H7 (cell line): ENCODE results near the gene UGT1A7. TPM values are rescaled to one million over a fixed set of nuclear protein-coding genes. Genes with fewer than 3 reads are reported as not detected.
"Not testable (repeated sequence)": the region's sequence is repeated elsewhere in the genome, so short reads cannot be mapped to it uniquely, and the experiment has no call there.

ENCODE experiments used
- DNase-seq: peaks from one replicate; pipeline ENCODE4 v3.0.0; 2012
- H3K27me3 ChIP-seq: 2 replicates; pipeline ENCODE4 v1.6.0; 2011; ENCODE audit warnings: mild to moderate bottlenecking, low read length; ENCODE audit not compliant: control insufficient read depth, insufficient read depth
- H3K36me3 ChIP-seq: replicated peaks from 2 replicates; pipeline ENCODE4 v1.5.1; 2011; ENCODE audit warnings: low read length; ENCODE audit not compliant: control insufficient read depth, insufficient read depth
- H3K4me3 ChIP-seq: 2 replicates; pipeline ENCODE4 v1.5.1; 2011; ENCODE audit warnings: low read depth, mild to moderate bottlenecking, control low read depth, low read length, moderate library complexity; ENCODE audit not compliant: insufficient read depth
- total RNA-seq: library from RNA; depleted of rRNA; stranded (reverse); fragments of >200 nt; shearing (Covaris generic); gene quantifications from 2 replicates; pipeline ENCODE4 v1.2.3, GENCODE V29; 2014

The UGT1A7 gene
- total RNA-seq, 1 experiment from 2014 or later: not detected

DNA sequence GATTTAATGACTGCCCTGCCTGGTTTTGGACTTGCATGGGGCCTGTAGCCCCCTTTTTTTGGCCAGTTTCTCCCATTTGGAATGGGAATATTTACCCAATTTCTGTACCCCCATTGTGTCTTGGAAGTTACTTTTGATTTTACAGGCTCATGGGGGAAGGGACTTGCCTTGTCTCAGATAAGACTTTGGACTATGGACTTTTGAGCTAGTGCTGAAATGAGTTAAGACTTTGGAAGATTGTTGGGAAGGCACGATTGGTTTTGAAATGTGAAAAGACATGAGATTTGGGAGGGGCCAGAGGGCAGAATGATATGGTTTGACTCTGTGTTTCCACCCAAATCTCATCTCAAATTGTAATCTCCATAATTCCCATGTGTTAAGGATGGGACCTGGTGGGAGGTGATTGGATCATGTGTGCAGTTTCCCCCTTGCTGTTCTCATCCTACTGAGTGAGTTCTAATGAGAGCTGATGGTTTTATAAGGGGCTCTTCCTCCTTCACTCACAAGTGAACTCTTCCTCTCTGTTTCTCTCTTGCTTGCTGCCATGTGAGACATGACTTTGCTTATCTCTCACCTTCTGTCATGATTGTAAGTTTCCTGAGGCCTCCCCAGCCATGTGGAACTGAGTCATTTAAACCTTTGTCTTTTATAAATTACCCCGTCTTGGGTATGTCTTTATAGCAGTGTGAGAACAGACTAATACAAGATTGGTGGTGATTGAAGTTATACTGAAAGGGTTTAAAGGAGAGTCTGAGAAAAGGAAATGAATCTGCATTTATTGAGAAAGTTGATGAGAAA is 69.7 kb downstream of the UGT1A7 start:
- H3K4me3 ChIP-seq, H3K36me3 ChIP-seq, DNase-seq: not testable (repeated sequence)

DNA sequence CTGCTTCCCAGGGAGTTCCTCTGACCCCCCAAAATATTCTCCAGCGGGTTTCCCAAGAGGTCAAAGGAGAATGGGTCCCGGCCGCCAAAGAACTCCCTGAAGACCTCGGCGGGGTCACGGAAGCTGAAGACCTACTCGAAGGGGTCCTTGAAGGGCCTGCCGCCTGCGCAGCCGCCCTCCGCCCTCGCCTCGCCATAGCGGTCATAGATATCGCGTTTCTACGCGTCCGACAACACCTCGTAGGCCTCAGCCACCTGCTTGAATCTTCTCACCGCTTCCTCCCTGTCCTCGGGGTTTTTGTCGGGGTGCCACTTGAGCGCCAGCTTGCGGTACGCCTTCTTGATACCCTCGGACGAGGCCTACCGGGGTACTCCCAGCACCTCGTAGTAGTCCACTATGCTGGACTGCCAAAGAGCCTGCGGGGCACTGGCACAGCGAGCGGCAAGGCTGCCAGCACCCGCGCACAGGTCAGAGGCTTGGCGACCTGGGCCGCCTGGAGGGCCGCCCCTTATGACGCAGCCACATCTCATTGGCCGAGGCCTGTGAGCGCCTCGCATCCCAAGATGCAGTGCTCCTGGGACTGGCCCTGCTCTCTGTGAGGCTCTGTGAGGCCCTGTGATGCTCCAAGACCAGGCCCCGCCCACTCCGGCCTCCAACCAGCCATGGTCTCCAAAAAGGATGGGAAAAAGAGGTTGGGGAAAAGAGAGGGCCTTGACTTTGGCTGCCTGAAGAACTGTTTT is 73.3 kb downstream of the UGT1A7 start:
- no peak for DNase-seq
- Histone ChIP-seq H3K27me3 (no peaks in the 10 kb centered on the region), H3K4me3 (no peak overlapping the region), H3K36me3 (no peaks in the 10 kb centered on the region)

More for the DNA sequence above, 69.7 kb downstream of the UGT1A7 start:
- not testable (repeated sequence) for H3K27me3 ChIP-seq

DNA sequence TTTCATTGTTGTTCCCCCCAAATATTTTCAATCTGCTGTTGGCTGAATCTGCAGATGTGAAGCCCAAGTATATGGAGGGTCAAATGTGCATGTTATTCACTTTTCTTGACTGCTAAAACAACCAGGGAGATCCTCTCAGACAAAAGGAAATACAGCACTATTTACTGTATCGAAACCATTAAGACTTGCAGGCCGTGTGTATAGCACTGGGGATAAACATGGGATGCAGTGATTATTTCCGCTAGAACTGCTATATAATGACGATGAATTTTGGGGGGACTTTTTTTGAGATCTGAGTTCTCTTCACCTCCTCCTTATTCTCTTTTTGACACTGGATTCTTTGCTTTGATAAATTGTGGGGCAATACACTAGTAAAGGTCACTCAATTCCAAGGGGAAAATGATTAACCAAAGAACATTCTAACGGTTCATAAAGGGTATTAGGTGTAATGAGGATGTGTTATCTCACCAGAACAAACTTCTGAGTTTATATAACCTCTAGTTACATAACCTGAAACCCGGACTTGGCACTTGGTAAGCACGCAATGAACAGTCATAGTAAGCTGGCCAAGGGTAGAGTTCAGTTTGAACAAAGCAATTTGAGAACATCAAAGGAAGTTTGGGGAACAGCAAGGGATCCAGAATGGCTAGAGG is 74.9 kb downstream of the UGT1A7 start:
- H3K36me3 ChIP-seq: no peaks in the 10 kb centered on the region
- DNase-seq: no peak
- no peak overlapping the region for H3K4me3 ChIP-seq
- no peaks in the 10 kb centered on the region for H3K27me3 ChIP-seq

- H3K4me3 ChIP-seq: no peak overlapping the region
- DNase-seq: no peak
- H3K36me3 ChIP-seq: no peaks in the 10 kb centered on the region
- no peaks in the 10 kb centered on the region for H3K27me3 ChIP-seq
Measured at GRCh38 chr2:233758141-233758540, 76.4 kb downstream of the UGT1A7 start.

DNA sequence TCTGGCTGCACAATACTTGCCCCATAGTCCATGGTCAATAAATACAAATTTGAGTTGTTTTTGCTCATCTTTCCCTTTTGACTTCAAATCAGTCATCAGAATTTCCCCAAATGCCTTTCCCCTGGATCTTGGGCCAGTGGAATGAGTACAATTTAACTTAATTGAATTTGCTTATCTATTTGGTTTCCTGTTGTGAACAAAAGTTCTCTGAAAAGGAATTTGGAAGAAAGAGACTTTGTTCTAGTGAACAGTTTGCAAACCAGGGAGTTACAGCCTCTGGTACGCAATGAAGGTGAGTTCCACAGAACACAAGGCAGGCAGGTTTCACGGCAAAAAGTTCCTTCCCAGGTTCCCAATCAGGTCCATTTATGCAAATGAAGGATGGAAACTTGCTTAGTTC is 77.1 kb downstream of the UGT1A7 start:
- Histone ChIP-seq H3K27me3 (no peaks in the 10 kb centered on the region), H3K4me3 (no peak overlapping the region), H3K36me3 (no peaks in the 10 kb centered on the region)
- DNase-seq: no peak

DNA sequence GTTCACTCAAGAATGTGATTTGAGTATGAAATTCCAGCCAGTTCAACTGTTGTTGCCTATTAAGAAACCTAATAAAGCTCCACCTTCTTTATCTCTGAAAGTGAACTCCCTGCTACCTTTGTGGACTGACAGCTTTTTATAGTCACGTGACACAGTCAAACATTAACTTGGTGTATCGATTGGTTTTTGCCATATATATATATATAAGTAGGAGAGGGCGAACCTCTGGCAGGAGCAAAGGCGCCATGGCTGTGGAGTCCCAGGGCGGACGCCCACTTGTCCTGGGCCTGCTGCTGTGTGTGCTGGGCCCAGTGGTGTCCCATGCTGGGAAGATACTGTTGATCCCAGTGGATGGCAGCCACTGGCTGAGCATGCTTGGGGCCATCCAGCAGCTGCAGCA is 78.3 kb downstream of the UGT1A7 start, which contains the start of gene UGT1A1:
Gene UGT1A1 (plus strand): TSS at position 228 of the 400 bp plus-strand sequence. CDS start 18 bp downstream, at position 246.
- Histone ChIP-seq H3K27me3 (no peaks in the 10 kb centered on the region), H3K4me3 (no peak within 1 kb of the TSS), H3K36me3 (no peaks in the 10 kb centered on the region)
- DNase-seq: no peak

DNA sequence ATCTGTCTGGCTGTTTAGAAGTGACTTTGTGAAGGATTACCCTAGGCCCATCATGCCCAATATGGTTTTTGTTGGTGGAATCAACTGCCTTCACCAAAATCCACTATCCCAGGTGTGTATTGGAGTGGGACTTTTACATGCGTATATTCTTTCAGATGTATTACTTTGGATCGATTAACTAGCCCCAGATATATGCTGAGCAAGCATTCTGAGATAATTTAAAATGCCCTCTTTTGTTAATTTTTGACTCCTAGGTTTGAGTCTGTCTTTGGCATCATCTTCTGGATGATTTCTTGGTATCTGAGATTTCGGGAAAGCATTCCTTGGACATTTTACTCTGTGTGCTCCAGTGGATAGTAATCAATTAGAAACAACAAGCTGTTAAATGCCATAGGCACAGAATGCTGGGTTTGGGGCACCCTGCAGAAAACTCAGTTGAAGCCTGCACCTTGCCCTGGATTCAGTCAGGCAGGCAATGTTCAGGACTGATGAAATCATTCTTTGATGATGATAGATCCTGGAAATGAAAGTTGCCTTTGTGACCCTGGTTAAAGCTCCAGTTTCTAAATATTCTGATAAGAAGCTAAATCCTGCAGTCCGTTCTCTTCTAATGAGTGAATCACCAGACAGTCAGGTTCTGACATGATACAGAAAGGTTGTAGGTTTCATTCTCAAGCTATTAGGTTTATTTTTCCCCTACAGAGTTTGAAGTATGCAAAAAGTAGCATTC is 79.5 kb downstream of the UGT1A7 start:
- H3K27me3 ChIP-seq: no peaks in the 10 kb centered on the region
- H3K4me3 ChIP-seq: no peak overlapping the region
- no peak for DNase-seq
- H3K36me3 ChIP-seq: no peaks in the 10 kb centered on the region

GRCh38 chr2:233764264-233764663 is 82.6 kb downstream of the UGT1A7 start:
- Histone ChIP-seq H3K27me3 (no peaks in the 10 kb centered on the region), H3K36me3 (no peaks in the 10 kb centered on the region), H3K4me3 (no peak overlapping the region)
- DNase-seq: no peak

- no peaks in the 10 kb centered on the region for H3K27me3 ChIP-seq
- no peak for DNase-seq
- H3K36me3 ChIP-seq: no peaks in the 10 kb centered on the region
- no peak overlapping the region for H3K4me3 ChIP-seq
Measured at GRCh38 chr2:233764761-233765160, 83.1 kb downstream of the UGT1A7 start.

- no peak for DNase-seq
- no peaks in the 10 kb centered on the region for H3K27me3 ChIP-seq
- H3K4me3 ChIP-seq: no peak overlapping the region
- no peaks in the 10 kb centered on the region for H3K36me3 ChIP-seq
Measured at GRCh38 chr2:233766416-233766815, 84.7 kb downstream of the UGT1A7 start.

GRCh38 chr2:233768076-233768475 is 86.4 kb downstream of the UGT1A7 start:
- no peak overlapping the region for H3K4me3 ChIP-seq
- no peaks in the 10 kb centered on the region for H3K36me3 ChIP-seq
- no peaks in the 10 kb centered on the region for H3K27me3 ChIP-seq
- DNase-seq: no peak

DNA sequence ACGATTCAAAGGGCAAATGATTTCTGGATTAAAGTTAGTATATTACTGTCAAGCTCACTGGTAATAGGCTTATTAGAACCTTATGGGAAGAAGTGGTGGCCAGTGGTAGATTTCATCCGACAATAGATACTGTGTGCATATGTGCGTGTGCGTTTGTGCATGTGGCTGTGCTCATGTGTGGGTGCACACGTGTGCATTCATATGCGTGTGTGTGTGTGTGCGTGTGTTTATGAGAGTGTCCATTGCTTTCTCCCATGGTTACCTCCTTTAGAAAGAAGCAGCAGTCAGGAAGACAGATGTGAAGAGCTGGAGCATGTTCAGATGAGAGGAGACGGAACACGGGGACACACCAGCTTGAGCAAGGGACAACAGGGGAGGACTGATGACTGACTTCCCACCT is 87.6 kb downstream of the UGT1A7 start:
- Histone ChIP-seq H3K27me3 (no peaks in the 10 kb centered on the region), H3K36me3 (no peaks in the 10 kb centered on the region), H3K4me3 (no peak overlapping the region)
- no peak for DNase-seq

GRCh38 chr2:233772153-233772552 is 90.5 kb downstream of the UGT1A7 start:
- Histone ChIP-seq H3K27me3 (no peaks in the 10 kb centered on the region), H3K36me3 (no peaks in the 10 kb centered on the region), H3K4me3 (no peak overlapping the region)
- DNase-seq: no peak

- H3K36me3 ChIP-seq: no peaks in the 10 kb centered on the region
- H3K27me3 ChIP-seq: no peaks in the 10 kb centered on the region
- no peak for DNase-seq
Measured at GRCh38 chr2:233772583-233772982, 90.9 kb downstream of the UGT1A7 start.

More at GRCh38 chr2:233772583-233772982, 90.9 kb downstream of the UGT1A7 start:
- no peak overlapping the region for H3K4me3 ChIP-seq
